K562 (cell line): ENCODE data around the gene CYP4V2. TPM values are rescaled to one million over a fixed set of nuclear protein-coding genes. Genes with fewer than 3 reads are reported as not detected.

ENCODE experiments used
- ATAC-seq: fragments of 200-7000 bp; cut with Tn5 transposase; 3 replicates; pipeline ENCODE4 v1.9.1; 2020; ENCODE audit warnings: moderate library complexity
- BruUV-seq: library from RNA; stranded (reverse); fragments of 400-500 nt; replicated peaks from 2 replicates; lab custom pipeline; 2021; lab: Mats Ljungman, UMichigan
- CTCF ChIA-PET: fragments of 300-600 bp; formaldehyde crosslinking; extraction: SDS; loops from one replicate; lab custom pipeline; 2021; ENCODE audit warnings: low intra/inter-chr PET ratio; lab: Yijun Ruan, JAX
- POLR2A ChIA-PET: fragments of 300-600, 350-650 bp; sonication (Branson Sonifier 250); formaldehyde crosslinking; extraction: SDS; loops from one replicate; lab custom pipeline; 2021; ENCODE audit warnings: antibody characterized with exemption, inconsistent platforms; lab: Yijun Ruan, JAX
- DNase-seq, 4 experiments: peaks; one replicate each; pipeline versions ENCODE4 v3.0.0 to v3.0.0-alpha.2; 2011 to 2018; ENCODE audit warnings: low spot score in 3 of 4, mixed read lengths in 3 of 4; ENCODE audit errors: extremely low read depth in 1 of 4
- FAIRE-seq: peaks from 2 replicates; lab custom pipeline; 2011; peaks lifted over from hg19 to GRCh38; lab: Jason Lieb, UNC
- H2AFZ ChIP-seq: 2 replicates; pipeline ENCODE4 v1.6.0; 2011; ENCODE audit warnings: low read depth, low read length, control low read depth, inconsistent platforms
- H3K27ac ChIP-seq: fragments of 200-600 bp; 3 replicates; pipeline ENCODE4 v1.8.0; 2011; ENCODE audit warnings: low read depth, mild to moderate bottlenecking, control low read depth, inconsistent platforms, low read length, moderate library complexity, mixed read lengths; ENCODE audit errors: extremely low read depth
- H3K27me3 ChIP-seq, 2 experiments: fragments of 300-600 bp in 1 of 2; 2 replicates in 1 of 2; 3 replicates in 1 of 2; pipeline versions ENCODE4 v1.6.0 to v1.8.0; 2011; ENCODE audit warnings: inconsistent platforms in 2 of 2, low read length in 2 of 2, mild to moderate bottlenecking in 1 of 2, mixed read lengths in 1 of 2, moderate library complexity in 1 of 2; ENCODE audit not compliant: control insufficient read depth in 2 of 2, insufficient read depth in 2 of 2
- H3K36me3 ChIP-seq: fragments of 300-600 bp; 3 replicates; pipeline ENCODE4 v1.8.0; 2011; ENCODE audit warnings: mild to moderate bottlenecking, low read length, inconsistent platforms; ENCODE audit not compliant: control insufficient read depth, insufficient read depth
- H3K4me1 ChIP-seq, 2 experiments: fragments of 200-600 bp in 1 of 2; replicated peaks in 1 of 2; 2 replicates in 1 of 2; 3 replicates in 1 of 2; pipeline versions ENCODE4 v1.5.1 to v1.8.0; 2011; ENCODE audit warnings: inconsistent platforms in 2 of 2, low read length in 2 of 2, mild to moderate bottlenecking in 1 of 2, mixed read lengths in 1 of 2, moderate library complexity in 1 of 2; ENCODE audit not compliant: control insufficient read depth in 2 of 2, insufficient read depth in 2 of 2
- H3K4me2 ChIP-seq: 2 replicates; pipeline ENCODE4 v1.6.1; 2011; ENCODE audit warnings: low read length, control low read depth, inconsistent platforms, mixed read lengths; ENCODE audit not compliant: insufficient read depth
- H3K4me3 ChIP-seq: fragments of 200-600 bp; sonication (generic), shearing (Covaris generic); 2 replicates; pipeline ENCODE4 v1.5.1; 2016; ENCODE audit warnings: control low read depth, inconsistent platforms
- H3K79me2 ChIP-seq: fragments of 200-600 bp; 3 replicates; pipeline ENCODE4 v1.8.0; 2011; ENCODE audit warnings: low read length, inconsistent platforms; ENCODE audit not compliant: control insufficient read depth, insufficient read depth
- H3K9ac ChIP-seq, 2 experiments: 2 replicates each; pipeline versions ENCODE4 v1.6.0 to v1.6.1; 2011; ENCODE audit warnings: low read depth in 2 of 2, low read length in 2 of 2, control low read depth in 1 of 2, inconsistent platforms in 1 of 2, mild to moderate bottlenecking in 1 of 2, mixed read lengths in 1 of 2; ENCODE audit not compliant: insufficient read depth in 1 of 2
- H3K9me1 ChIP-seq: one replicate; pipeline ENCODE4 v1.6.0; 2011; ENCODE audit warnings: inconsistent platforms, mild to moderate bottlenecking, low read length, moderate library complexity; ENCODE audit not compliant: control insufficient read depth, insufficient read depth
- H3K9me3 ChIP-seq: replicated peaks from 2 replicates; pipeline ENCODE4 v1.5.1; 2011; ENCODE audit warnings: low read depth, low read length, inconsistent platforms; ENCODE audit not compliant: control insufficient read depth, insufficient read depth
- H4K20me1 ChIP-seq: replicated peaks from 2 replicates; pipeline ENCODE4 v1.6.1; 2011; ENCODE audit warnings: low read length, inconsistent platforms, mixed read lengths; ENCODE audit not compliant: control insufficient read depth, insufficient read depth
- CEBPB ChIP-seq: fragments of 450-650 bp; IDR thresholded peaks from 2 replicates; pipeline ENCODE4 v1.6.1; 2016; ENCODE audit warnings: missing genetic modification characterization, missing compliant biosample characterization
- FOXJ3 ChIP-seq: sonication (generic); formaldehyde crosslinking; IDR thresholded peaks from 2 replicates; pipeline ENCODE4 v1.4.0; 2020; ENCODE audit warnings: mild to moderate bottlenecking, missing genetic modification reagents
- NR2F6 ChIP-seq: fragments of 450-650 bp; formaldehyde crosslinking; IDR thresholded peaks from 2 replicates; pipeline ENCODE4 v1.4.0; 2020; ENCODE audit warnings: mild to moderate bottlenecking
- POLR2A ChIP-seq: fragments of 450-650 bp; conservative IDR thresholded peaks from 2 replicates; pipeline ENCODE4 v1.6.1; 2016
- POLR2G ChIP-seq: fragments of 200-400 bp; formaldehyde crosslinking; IDR thresholded peaks from 2 replicates; pipeline ENCODE4 v1.6.1; 2017; ENCODE audit warnings: low read depth, mild to moderate bottlenecking, antibody characterized with exemption, low read length, moderate library complexity
- PRMT5 ChIP-seq: sonication (generic); formaldehyde crosslinking; IDR thresholded peaks from 2 replicates; pipeline ENCODE4 v1.5.0; 2020; ENCODE audit warnings: missing genetic modification reagents
- RHOXF2B ChIP-seq: fragments of 250-450 bp; sonication (Bioruptor Pico); conservative IDR thresholded peaks from 2 replicates; pipeline ENCODE4 v1.5.1; 2021
- ZKSCAN8 ChIP-seq: fragments of 200-800 bp; sonication (Bioruptor generic); IDR thresholded peaks from 2 replicates; pipeline ENCODE4 v1.6.1; 2016; ENCODE audit warnings: missing genetic modification characterization, missing compliant biosample characterization
- WGBS: fragments of 100-300 bp; shearing (Covaris generic); methylation state at CpG from one replicate; pipeline ENCODE4 v1.1.6; 2016; ENCODE audit warnings: low coverage, mixed read lengths; ENCODE audit not compliant: insufficient coverage; ENCODE audit errors: missing lambda C conversion rate; 5-methylcytosine and 5-hydroxymethylcytosine counted together
- in situ Hi-C: fragments of 300-500 bp; cut with MboI; formaldehyde crosslinking; loops from 4 replicates; pipeline ENCODE4 v1.15.0; 2018; ENCODE audit warnings: inconsistent platforms, mixed read lengths
- intact Hi-C: fragments of 100-400 bp; cut with micrococcal nuclease; formaldehyde crosslinking; loops from 2 replicates; pipeline ENCODE4 v1.14.2; 2022
- polyA plus RNA-seq, 8 experiments: library from polyadenylated mRNA; depleted of rRNA in 4 of 8; stranded (reverse) in 5 of 8; unstranded in 3 of 8; fragments of >200 nt; fragmentation: Nextera tagmentation in 2 of 8; fragmentation: Illumina TruSeq in 1 of 8; extraction: Ambion mirVana in 2 of 8; extraction: Trizol in 1 of 8; gene quantifications; 2 replicates each; pipeline versions ENCODE4 v1.2.1 to v1.2.3, GENCODE V29; 2011 to 2014; ENCODE audit warnings: inconsistent platforms in 1 of 8, missing spikeins in 1 of 8
- total RNA-seq, 7 experiments: library from RNA; depleted of rRNA in 6 of 7; stranded (reverse); fragments of >200 nt in 6 of 7; fragmentation: Illumina TruSeq in 2 of 7; extraction: Trizol in 2 of 7; gene quantifications; 2 replicates each; pipeline versions ENCODE4 v1.2.1 to v1.2.3, GENCODE V29; 2011 to 2021; ENCODE audit warnings: low replicate concordance in 1 of 7
- TF ChIP-seq, protein P1 (sequence below): fragments of 450-650 bp; formaldehyde crosslinking; IDR thresholded peaks from 2 replicates; pipeline ENCODE4 v1.4.0; 2020; ENCODE audit warnings: mild to moderate bottlenecking
- TF ChIP-seq, protein P2 (sequence below): fragments of 250-450 bp; sonication (Bioruptor Pico); IDR thresholded peaks from 2 replicates; pipeline ENCODE4 v1.8.0; 2021; ENCODE audit warnings: mild to moderate bottlenecking, moderate library complexity
- TF ChIP-seq, protein P3 (sequence below): sonication (generic); formaldehyde crosslinking; IDR thresholded peaks from 2 replicates; pipeline ENCODE4 v1.8.0; 2022; ENCODE audit warnings: mild to moderate bottlenecking, missing genetic modification reagents

The CYP4V2 gene
- total and polyA plus RNA-seq, 9 of the 15 experiments (the other 6 are each of a cell fraction or from before 2014, with no cell fraction given), result 1.1 to 8.3 (median 3.9) TPM

DNA sequence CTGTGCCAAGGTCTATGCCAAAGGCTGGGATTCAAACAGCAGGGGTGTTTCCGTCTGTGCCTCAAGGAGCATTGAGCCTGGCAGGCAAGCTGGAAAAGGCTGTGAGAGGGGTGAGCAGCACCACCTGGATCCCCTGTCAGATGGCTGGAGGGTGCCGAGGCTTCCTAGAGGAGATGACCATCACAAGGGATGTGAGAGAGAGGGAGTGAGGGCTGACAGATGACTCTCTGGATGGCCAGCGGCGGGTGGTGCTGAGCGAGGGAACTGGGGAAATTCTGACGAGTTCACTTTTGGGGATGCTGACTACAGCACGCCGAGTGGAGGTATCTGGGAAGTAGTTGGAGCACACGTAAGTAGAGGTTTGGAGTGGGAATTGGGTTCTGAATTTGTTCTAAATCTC, 22.6 kb upstream of the CYP4V2 start:
- Histone ChIP-seq H3K27ac (no peak overlapping the region), H3K4me3 (no peak overlapping the region), H3K4me1 (peaks cover 0 to 2% of the 10 kb centered on the region in 2 experiments; a peak in 2 of 5 replicates), H3K9me1 (no peaks in the 10 kb centered on the region), H3K79me2 (no peaks in the 10 kb centered on the region), H3K27me3 (peaks cover 39 to 70% of the 10 kb centered on the region in 2 experiments), H4K20me1 (no peaks in the 10 kb centered on the region), H3K9me3 (no peaks in the 10 kb centered on the region), H2AFZ (no peak overlapping the region), H3K36me3 (no peaks in the 10 kb centered on the region), H3K4me2 (no peak overlapping the region), H3K9ac (no peak overlapping the region)
- TF ChIP-seq, protein P1, sequence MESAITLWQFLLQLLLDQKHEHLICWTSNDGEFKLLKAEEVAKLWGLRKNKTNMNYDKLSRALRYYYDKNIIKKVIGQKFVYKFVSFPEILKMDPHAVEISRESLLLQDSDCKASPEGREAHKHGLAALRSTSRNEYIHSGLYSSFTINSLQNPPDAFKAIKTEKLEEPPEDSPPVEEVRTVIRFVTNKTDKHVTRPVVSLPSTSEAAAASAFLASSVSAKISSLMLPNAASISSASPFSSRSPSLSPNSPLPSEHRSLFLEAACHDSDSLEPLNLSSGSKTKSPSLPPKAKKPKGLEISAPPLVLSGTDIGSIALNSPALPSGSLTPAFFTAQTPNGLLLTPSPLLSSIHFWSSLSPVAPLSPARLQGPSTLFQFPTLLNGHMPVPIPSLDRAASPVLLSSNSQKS, result no peak
- TF ChIP-seq NR2F6 (CRISPR knock-in tag) (no peak), POLR2A (no peak)
- ChIA-PET CTCF (no interaction called here), POLR2A (no interaction called here)
- WGBS, result 1% methylated on average over 9 of the region's 9 CpGs
- FAIRE-seq, result no peak
- in situ Hi-C loops, result no loop called here
- intact Hi-C loops, result no loop called here
- BruUV-seq, result no TSS peak
- ATAC-seq, result no peak
- DNase-seq, result peak in 1 of 4 experiments; percentile 3

DNA sequence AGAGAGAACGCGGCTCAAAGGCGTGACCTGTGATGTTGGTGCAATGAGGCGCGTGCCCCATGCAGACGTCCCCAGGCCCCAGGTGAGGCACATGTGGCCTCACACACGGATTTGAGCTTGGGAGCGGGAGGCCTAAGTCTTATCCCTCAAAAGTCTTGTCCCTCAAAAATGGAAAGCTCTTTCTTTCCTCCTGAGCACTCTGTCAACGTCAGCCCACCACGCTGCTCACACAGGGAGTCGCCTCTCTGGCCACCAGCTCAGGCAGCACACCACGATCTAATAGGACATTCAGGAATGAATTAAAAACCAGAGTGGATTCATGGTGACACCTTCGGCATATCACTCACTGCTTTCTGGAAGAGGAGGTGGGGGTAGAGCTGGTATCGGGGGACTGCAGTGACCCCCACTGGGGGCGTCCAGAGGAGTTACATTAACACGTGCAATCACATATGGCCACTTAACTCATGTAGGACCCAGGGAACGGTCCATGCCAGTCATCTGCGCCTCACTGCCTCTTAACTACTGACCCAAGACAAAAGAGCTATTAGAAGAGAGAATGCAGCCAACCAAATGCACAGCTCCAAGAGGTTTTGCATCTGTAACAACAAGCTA, 21.9 kb upstream of the CYP4V2 start:
- no peak overlapping the region for H3K4me3 ChIP-seq
- WGBS, result 7% methylated on average over 15 of the region's 18 CpGs
- no peak overlapping the region for H3K27ac ChIP-seq
- H3K9ac ChIP-seq, result no peak overlapping the region
- H3K4me2 ChIP-seq, result no peak overlapping the region
- no peak overlapping the region for H2AFZ ChIP-seq
- no peak for ATAC-seq
- no peaks in the 10 kb centered on the region for H4K20me1 ChIP-seq
- H3K9me1 ChIP-seq, result no peaks in the 10 kb centered on the region
- no peak for TF ChIP-seq PRMT5 (CRISPR knock-in tag)
- TF ChIP-seq FOXJ3, result no peak
- TF ChIP-seq CEBPB, result no peak
- TF ChIP-seq RHOXF2B, result no peak
- TF ChIP-seq POLR2G, result no peak
- TF ChIP-seq, protein P2, sequence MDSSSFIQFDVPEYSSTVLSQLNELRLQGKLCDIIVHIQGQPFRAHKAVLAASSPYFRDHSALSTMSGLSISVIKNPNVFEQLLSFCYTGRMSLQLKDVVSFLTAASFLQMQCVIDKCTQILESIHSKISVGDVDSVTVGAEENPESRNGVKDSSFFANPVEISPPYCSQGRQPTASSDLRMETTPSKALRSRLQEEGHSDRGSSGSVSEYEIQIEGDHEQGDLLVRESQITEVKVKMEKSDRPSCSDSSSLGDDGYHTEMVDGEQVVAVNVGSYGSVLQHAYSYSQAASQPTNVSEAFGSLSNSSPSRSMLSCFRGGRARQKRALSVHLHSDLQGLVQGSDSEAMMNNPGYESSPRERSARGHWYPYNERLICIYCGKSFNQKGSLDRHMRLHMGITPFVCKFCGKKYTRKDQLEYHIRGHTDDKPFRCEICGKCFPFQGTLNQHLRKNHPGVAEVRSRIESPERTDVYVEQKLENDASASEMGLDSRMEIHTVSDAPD, result no peak
- TF ChIP-seq, protein P3, sequence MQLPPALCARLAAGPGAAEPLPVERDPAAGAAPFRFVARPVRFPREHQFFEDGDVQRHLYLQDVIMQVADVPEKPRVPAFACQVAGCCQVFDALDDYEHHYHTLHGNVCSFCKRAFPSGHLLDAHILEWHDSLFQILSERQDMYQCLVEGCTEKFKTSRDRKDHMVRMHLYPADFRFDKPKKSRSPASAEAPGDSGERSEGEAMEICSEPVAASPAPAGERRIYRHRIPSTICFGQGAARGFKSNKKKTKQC (CRISPR knock-in tag), result no peak
- TF ChIP-seq ZKSCAN8 (CRISPR knock-in tag), result no peak
- no TSS peak for BruUV-seq
- POLR2A ChIA-PET, result no interaction called here
- DNase-seq, result peak in 1 of 4 experiments; percentile 7
- CTCF ChIA-PET, result no interaction called here
- H3K27me3 ChIP-seq, result peaks cover 35 to 67% of the 10 kb centered on the region in 2 experiments
- H3K4me1 ChIP-seq, result peaks cover 0 to 2% of the 10 kb centered on the region in 2 experiments; a peak in 2 of 5 replicates
- intact Hi-C loops (no loop called here), in situ Hi-C loops (no loop called here)
- no peaks in the 10 kb centered on the region for H3K9me3 ChIP-seq
- FAIRE-seq, result no peak
- H3K79me2 ChIP-seq, result no peaks in the 10 kb centered on the region
- no peaks in the 10 kb centered on the region for H3K36me3 ChIP-seq
